Activated T-cell treated with anti-CD3 and anti-CD28 coated beads for 24 hours (primary cell): ENCODE data around the gene ZNF614.
A peak's percentile ranks its signal among the peaks of the same experiment; 100 is the strongest.
"Not testable (repeated sequence)": the region's sequence is repeated elsewhere in the genome, so short reads cannot be mapped to it uniquely, and the experiment has no call there.

ENCODE experiments used
- DNase-seq: peaks from one replicate; pipeline ENCODE4 v3.0.0-alpha.2; 2020; ENCODE audit warnings: low read depth

ZNF614 gene

DNA sequence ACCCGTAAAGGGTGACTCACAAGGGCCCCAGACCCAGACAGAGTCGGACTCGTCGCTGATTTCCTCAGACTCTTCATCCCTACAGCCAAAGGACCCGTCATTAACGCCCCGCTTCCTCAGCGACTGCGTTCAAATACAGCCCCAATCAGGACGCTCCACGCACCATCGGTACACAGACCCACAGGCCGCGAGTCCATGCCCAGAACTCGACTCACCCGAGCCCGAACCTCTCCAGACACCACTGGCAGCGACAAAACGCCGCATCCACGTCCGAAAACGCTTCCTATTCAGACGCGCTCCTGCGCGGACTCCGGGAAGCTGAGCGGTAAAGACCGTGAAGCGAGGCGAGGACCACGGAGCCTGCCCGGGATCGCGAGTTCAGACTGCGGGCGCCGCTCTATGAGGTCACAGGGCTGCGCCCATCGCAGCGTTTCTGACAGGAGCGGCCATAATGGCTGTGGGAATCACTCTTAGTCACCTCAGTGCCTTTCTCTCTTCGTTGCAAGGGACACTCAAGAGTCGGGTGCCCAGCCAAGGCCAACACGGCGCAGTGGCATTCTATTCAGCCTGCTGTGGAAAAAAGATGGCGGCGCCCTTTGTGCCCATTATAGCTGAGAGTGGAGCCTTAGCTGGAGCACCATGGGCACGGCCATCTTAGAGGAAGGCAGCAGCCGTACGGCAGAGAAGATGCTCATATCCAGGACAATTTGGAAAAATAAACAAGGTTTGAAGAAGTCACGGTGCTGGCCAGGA, at the start of gene ZNF614:
ZNF614 (minus strand) TSS at position 353 of the 753 bp plus-strand sequence. CDS start 2,634 bp downstream, outside the sequence.
- DNase-seq = peak; percentile 79

DNA sequence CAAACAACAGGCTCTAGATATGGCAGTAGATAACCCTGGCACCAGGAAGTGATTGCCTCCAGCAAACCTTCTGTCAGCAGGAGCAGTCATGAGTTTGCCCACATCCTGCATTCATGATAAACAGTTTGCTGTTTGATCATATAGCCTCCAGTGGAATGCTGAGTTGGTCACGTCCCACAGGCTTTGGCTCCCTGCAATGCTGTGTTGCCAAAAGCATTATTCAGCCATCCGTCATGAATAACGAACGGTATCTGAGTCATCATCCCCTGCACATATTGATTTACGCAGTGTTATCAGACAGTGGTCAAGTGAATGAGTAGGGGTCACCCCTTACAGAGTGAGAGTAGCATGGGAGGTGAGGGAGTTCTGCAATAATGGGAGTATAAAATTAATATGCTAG, 42.3 kb upstream of the ZNF614 start:
- no peak for DNase-seq

DNA sequence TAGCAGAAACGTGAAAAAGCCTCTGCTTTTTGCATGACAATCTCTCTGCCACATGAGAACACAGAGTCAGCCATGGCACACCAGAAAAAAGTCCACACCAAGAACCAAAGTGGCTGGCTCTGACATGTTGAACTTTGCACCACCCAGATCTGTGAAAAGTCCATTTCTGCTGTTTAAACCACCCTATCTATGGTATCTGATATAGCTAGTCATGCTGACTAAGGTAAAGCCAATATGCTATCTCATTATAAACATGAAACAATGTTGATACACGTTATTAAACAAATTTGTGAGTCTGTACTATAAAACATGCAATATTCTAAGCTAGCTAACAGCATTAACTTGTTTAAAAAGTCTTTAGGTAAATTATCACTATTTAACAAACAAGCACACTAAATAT, 41.5 kb upstream of the ZNF614 start:
- no peak for DNase-seq

DNA sequence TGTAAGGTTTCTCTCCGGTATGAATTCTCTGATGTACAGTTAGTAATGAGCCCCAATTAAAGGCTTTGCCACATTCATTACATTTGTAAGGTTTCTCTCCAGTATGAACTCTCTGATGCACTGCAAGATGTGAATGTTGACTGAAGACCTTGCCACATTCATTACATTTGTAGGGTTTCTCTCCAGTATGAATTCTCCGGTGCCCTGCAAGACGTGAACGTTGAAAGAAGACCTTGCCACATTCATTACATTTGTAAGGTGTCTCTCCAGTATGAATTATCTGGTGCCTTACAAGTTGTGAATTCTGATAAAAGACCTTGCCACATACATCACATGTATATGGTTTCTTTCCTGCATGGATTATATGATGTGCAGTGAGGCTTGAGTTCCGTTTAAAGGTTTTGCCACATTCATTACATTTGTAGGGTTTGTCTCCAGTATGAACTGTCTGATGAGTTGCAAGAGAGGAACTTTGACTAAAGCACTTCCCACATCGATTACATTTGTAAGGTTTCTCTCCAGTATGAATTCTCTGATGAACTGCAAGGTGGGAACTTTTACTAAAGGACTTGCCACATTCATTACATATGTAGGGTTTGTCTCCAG, 38.2 kb upstream of the ZNF614 start:
- no peak for DNase-seq

DNA sequence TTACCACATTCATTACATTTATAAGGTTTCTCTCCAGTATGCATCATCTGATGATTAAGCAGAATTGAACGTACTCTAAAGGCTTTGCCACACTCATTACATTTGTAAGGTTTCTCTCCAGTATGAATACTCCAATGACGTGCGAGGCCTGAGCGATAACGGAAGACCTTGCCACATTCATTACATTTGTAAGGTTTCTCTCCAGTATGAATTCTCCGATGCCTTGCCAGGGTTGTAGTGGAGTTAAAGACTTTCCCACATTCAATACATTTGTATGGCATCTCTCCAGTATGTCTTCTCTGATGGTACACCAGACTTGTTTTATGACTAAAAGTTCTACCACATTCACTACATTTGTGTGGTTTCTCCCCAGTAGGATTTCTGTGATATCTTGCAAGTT, 37.2 kb upstream of the ZNF614 start:
- DNase-seq = no peak

DNA sequence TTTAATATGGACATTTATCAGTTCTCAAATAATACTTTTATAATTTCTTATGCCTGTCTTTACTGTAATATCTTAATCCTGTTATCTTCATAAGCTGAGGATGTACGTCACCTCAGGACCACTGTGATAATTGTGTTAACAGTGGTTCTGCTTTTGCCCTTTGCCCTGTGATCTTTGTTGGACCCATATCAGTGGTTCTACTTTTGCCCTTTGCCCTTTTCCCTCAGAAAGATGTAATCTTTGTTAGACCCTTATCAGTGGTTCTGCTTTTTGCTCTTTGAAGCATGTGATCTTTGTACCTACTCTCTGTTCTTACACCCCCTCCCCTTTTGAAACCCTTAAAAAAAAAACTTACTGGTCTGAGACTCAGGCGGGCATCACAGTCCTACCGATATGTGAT, 28.3 kb upstream of the ZNF614 start:
- not testable (repeated sequence) for DNase-seq

DNA sequence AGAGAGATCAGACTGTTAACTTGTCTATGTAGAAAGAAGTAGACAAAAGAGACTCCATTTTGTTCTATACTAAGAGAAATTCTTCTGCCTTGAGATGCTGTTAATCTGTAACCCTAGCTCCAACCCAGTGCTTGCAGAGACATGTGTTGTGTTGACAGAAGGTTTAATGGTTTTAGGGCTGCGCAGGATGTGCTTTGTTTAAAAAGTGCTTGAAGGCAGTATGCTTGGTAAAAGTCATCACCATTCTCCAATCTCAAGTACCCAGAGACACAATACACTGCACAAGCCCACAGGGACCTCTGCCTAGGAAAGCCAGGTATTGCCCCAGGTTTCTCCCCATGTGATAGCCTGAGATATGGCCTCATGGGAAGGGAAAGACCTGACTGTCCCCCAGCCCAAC, 23.6 kb upstream of the ZNF614 start:
- not testable (repeated sequence) for DNase-seq

DNA sequence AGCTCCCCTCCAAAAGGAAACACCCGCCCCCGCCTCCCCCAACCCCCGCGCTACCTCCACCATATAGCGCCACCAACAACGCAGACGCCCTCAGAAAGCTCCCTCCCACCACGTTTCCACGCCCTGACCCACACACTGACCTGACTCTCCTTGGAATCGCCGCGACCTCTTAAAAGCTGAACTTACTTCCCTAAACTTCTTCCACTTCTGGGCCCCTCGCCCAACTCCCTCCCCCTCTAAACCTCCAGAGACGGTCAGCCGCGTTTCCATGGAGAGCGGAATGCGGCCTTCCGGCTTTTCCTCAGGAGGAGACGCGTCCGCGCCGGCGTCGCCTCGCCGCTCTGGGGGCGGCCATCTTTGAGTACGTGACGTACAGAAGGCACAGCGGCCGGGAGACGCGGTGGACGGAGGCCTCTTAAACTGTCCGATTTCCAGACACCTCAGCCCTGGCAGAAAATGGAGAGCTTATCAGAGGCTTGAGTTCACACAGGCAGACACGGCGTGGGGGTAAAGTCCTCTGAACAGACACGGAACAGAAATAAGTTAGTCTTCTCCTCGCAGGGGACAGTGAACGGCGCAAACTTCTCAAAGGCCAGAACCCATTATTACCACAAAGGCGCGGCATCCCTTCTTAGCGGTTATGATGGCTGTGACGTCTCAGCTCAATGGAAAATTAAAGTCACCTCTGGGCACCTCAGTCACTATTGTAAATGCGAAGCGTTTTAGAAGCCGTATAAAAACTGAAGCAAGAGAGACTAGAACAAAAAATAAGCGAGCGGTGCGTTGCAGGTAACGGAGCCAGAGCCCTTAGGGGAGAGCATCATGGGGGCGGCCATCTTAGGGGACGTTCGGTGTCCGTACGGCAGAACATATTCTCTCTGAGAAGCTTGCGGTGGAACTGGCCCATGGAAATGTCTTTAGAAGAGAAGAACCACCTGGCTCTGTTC, 20.6 kb upstream of the ZNF614 start, which contains the start of gene ZNF432:
ZNF432 (minus strand) TSS at position 284 of the 947 bp plus-strand sequence. CDS start 1,970 bp downstream, outside the sequence.
- DNase-seq = peak; percentile 76

DNA sequence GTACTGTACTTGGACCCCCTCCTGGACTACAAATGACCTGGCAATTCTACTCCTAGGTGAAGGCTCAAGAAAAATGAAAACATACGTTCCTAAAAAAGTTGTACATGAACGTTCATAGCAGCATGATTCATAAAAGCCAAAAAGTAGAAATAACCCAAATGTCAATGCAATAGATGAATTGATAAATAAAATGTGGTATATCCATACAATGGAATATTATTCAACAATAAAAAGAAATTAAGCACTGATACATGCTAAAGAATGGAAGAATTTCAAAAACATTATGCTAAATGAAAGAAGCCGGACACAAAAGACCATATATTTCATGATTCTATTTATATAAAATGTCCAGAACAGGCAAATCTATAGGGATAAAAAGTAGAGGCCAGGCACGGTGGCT, 11.0 kb upstream of the ZNF614 start:
- DNase-seq = no peak

DNA sequence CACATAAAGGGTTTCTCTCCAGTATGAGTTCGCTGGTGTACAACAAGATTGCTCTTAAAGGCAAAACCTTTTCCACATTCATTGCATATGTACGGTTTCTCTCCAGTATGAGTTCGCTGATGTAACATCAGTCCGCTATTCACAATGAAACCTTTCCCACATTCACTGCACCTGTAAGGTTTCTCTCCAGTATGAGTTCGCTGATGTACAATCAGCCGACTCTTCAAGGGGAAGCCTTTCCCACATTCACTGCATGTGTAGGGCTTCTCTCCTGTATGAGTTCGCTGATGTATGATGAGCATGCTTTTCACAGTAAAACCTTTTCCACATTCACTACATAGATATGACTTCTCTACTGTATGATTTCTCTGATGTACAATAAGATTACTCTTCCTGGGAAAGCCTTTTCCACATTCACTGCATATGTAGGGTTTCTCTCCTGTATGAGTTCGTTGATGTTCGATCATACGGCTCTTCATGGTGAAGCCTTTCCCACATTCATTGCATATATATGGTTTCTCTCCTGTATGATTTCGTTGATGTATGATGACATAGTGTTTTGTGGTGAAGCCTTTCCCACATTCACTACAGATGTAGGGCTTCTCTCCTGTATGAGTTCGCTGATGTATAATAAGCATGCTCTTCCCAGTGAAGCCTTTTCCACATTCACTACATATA, 6.0 kb upstream of the ZNF614 start:
- DNase-seq = no peak

DNA sequence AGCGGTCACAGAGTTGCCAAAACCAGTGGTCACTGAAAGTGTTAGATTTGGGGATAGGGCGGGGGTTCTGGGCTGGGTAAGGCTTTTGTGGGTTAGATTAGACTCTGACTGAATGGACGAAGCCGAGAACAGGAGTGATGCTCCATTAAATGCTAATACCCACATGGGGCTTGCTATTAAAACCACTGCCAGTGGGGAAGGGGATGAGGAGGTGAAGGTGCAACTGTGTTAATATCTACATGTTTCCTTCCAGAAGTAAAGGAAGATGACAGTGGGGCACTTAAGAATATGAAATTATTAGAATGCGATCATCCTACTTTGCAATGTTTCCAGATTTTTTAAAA, 573 bp upstream of the ZNF614 start:
- DNase-seq = no peak

DNA sequence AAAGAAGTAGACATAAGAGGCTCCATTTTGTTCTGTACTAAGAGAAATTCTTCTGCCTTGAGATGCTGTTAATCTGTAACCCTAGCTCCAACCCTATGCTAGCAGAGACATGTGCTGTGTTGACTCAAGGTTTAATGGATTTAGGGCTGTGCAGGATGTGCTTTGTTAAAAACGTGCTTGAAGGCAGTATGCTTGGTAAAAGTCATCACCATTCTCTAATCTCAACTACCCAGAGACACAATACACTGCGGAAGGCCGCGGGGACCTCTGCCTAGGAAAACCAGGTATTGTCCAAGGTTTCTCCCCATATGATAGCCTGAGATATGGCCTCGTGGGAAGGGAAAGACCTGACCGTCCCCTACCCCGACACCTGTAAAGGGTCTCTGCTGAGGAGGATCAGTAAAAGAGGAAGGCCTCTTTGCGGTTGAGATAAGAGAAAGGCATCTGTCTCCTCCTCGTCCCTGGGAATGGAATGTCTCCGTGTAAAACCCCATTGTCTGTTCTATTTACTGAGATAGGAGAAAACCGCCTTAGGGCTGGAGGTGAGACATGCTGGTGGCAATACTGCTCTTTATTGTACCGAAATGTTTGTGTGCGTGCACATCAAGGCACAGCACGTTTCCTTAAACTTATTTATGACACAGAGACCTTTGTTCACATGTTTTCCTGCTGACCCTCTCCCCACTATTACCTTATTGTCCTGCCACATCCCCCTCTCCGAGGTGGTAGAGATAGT, 1.8 kb downstream of the ZNF614 start:
- DNase-seq = not testable (repeated sequence)

DNA sequence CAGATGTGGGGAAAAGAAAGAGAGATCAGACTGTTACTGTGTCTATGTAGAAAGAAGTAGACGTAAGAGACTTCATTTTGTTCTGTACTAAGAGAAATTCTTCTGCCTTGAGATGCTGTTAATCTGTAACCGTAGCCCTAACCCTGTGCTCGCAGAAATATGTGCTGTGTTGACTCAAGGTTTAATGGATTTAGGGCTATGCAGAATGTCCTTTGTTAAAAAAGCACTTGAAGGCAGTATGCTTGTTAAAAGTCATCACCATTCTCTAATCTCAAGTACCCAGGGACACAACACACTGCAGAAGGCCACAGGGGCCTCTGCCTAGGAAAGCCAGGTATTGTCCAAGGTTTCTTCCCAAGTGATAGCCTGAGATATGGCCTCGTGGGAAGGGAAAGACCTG, 3.7 kb downstream of the ZNF614 start:
- not testable (repeated sequence) for DNase-seq

DNA sequence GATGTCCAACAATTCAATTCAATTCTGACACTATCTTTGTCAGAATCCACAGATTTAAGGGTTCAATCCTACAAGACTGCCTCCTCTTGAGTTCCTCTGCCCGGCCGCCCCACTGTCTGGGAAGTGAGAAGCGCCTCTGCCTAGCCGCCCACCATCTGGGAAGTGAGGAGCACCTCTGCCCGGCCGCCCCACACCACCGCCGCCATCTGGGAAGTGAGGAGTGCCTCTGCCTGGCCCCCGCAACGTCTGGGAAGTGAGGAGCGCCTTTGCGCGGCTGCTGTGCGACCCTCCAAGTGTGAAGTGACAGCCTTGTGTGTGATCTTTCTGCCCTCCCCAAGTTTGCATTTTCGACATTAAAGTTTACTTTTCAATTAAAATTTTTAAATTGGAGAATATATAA, 6.0 kb downstream of the ZNF614 start:
- DNase-seq = no peak

DNA sequence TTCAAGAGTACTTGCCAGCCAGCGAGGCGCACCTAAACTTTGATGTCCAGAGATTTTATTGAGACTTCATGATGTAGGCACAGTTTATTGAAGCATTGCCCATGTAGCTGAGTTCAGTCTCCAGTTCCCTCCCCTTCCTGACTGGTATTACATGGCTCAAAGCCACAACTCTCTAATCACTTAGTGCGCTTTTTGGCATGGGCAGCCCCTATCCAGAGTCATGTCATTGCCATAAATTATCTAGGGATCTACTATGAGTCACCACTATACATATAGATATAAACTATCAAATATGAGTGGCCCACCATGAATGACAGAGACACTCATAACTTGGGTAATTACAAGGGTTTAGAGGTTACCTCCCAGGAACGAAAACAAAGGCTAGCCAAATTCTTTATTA, 7.7 kb downstream of the ZNF614 start:
- no peak for DNase-seq

DNA sequence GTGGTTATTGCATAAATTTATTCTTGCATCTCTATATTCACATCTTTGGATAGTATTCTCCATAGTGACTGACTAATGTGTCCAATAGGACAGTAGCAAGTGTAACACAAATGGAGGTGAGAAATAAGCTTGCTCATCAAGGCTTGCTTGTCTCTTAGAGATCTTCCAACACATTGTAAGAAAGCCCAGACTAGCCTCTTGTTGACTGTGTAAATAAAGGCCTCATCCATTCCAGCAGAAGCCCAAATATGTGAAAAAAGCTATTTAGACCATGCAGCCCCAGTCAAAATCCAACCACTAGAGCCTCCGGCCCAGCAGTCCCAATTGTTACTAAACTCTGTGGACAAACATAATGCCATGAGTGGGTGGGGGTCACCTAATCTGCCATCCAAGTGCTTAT, 17.5 kb downstream of the ZNF614 start:
- no peak for DNase-seq

DNA sequence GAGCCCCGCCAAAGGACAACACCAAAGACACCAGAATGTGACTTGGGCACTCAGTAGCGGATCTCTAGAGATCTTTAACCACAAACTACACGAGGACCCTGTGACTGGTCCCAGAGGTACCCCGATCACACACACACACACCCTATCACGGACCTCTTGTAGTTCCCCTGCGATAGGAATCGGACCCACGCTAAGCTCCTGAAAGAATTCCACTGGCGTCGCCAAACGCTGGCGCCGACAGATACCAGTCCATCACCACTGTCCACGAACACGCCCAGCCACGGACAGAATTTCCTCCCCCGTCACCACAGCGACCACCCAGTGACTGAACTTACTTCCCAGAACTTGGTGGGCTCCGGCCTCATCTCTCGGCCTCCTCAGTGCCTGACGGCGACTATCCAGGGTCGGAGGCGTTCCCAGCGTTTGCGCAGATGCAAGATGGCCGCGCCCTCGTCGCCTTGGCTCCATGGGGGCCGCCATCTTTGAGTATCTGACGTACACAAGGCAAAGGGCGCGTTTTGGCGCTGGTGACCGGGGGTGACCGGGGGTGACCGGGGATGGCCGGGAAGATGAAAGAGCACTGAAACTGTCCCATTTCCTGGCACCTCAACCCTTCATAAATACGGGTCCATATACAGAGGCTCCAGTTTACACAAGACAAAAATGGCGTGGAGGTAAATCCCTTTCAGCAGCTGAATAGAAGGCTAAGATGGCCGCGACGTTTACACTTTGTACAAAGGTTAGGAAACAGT, 20.2 kb downstream of the ZNF614 start, which contains the start of gene ZNF615:
ZNF615 (minus strand) TSS at position 406 of the 752 bp plus-strand sequence. CDS start 4,500 bp downstream, outside the sequence.
- DNase-seq = peak; percentile 84

DNA sequence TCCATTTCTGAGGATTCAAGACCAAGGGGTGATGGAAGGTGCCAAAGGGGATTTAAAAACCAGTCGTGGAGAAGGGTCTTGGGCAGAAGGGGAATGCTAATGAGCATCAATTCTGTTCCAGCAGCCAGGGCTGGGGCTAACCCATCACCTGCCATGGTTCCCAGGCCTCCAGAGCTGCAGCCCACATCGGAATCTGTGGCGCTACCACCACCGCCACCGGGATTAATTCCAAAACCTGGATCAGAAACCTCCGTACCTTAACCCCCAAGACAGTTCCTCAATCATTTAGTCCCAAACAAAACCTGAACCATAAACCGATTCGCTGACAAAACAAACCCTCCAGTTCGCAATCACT, 20.8 kb downstream of the ZNF614 start:
- DNase-seq = no peak

DNA sequence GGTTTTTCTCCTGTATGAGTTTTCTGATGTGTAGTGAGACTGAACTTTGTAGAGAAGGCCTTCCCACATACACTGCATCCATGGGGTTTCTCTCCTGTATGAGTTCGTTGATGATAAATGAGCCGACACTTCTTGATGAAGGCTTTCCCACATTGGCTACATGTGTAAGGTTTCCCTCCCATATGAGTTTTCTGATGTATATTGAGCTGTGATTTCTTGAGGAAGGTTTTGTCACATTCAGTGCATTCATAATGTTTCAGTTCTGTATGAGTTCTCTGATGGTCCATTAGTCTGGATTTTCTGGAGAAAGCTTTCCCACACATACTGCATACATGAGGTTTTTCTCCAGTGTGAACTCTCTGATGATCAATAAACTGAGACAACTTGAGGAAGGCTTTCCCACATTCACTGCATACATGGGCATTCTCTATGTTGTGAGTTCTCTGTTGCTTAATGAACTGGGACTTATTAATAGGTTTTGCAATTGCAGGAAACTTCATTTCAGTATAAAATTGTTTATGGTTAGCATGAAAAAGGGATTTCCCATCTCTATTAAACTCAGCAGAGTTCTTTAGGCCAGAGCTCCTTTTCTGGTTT, 34.0 kb downstream of the ZNF614 start:
- no peak for DNase-seq

DNA sequence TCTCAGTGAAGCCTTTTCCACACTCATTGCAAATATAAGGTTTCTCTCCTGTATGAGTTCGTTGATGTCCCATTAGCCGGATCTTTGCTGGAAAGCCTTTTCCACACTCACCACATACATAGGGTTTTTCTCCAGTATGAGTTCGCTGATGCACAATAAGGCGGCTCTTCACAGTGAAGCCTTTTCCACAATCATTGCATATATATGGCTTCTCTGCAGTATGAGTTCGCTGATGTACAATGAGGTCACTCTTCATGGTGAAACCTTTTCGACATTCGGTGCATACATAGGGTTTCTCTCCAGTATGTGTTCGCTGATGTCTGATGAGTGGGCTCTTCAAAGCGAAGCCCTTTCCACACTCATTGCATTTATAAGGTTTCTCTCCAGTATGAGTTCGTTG, 34.8 kb downstream of the ZNF614 start:
- no peak for DNase-seq
